HUDEP-2 (cell line): ENCODE results near the gene MOBP.
A peak's percentile ranks its signal among the peaks of the same experiment; 100 is the strongest.

Experiments
- DNase-seq, 76 experiments: peaks; one replicate each; lab custom pipeline; 2025; ENCODE audit not compliant: unreplicated experiment in 76 of 76; lab: John Stamatoyannopoulos, UW

Gene MOBP

DNA sequence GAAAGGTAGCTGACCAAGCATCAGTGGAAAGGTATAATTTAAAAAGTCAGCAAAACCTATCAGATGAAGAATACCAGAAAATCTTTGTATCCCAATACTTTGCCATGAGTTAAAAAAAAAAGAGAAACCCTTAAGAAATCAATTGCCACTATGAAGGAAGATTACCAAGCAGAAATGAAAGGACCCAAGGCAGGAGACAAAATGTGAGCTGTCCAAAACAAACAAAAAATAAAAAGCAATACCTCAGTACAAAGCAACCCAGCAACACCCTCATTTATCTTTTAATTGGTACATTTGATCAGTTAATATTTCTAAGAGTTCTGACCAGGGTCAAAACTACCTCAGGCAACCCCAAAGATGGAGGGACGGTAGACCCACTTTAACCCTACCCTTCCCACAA is 65.3 kb downstream of the MOBP start:
- no peak for DNase-seq

DNA sequence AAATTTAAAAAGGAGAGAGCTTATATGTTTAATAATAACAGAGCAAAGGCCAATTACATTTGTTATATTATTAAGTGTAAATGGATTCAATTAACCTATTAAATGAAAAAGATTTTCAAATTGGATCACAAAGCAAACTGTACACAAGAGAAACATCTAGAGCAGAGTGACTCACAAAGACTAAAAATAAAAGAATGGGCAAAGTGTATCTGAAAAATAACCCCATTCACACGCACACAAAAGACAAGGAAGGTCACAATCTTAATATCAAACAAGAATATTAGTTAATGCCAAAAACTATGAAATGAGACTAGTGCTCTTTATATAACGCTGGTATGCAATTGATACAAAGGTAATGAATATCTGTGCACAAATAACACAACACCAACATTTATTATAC is 65.7 kb downstream of the MOBP start:
- DNase-seq: no peak

DNA sequence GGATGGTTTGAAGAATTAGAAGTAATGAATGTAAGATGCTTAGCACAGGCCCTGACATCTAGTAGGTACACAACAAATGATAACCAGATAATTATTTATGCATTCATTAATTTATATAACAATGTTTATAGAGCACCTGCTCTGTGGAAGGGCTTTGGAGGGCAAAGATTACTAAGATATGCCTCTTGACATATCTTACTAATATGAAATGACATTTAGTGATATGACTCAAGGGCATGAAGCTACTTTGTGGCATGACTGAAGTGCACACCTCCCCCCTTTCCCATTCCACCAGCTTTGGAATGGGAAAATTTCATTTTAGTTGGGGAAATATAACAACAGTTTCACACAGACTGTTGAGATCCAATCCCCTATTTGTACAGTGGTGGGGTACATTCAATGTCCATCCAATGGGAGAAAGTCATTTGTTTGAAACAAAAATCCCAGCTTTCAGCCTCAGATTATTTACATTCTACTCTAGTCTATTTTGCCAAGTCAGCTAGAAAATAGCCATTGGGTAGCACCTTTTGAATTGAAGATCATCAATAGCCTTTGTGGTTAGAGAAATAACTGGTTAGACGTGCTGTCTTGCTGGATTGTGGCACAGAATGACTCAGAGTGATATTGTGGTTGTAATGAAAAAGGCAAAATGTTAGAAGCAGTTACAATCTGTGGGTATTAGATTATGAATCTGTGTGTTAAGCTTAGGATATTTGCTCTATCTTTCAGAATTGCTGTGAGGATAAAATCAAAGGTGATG is 72.9 kb downstream of the MOBP start:
- no peak for DNase-seq

DNA sequence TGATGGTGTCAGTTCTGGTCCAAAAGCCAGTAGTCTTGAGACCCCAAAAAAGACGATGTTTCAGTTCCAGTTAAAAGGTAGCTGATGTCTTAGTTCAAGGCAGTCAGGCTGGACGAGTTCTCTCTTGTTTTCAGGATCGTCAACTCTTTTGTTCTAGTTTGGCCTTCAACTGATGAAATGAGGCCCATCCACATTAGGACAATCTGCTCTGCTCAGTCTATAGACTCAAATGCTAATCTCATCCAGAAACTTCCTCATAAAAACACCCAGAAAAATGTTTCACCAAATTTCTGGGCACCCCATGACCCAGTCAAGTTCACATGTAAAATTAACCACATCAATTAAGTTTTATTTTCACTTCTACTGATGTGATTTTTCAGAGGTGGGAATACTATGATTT is 74.0 kb downstream of the MOBP start:
- no peak for DNase-seq

DNA sequence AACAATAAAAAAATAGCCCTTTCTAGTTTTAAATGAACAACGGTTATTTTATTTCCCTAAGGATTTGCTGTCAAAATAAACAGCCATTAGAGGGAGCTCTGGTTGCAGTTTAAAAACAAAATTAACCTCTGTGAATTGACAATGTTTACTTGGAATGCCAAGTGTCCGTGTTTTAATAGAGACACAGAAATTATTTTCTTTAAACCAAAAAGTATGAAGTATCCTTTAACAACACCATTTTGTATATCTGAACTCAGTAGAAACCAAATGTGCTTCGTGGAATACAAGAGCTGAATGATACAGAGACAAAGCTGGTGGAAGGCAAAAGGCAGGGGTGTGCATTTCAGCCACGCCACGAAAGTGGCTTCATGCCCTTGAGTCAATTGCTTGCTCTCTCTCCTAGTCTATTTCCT is 74.4 kb downstream of the MOBP start:
- peak in 13 of 76 experiments; percentile 1 to 33 (median 15) for DNase-seq

DNA sequence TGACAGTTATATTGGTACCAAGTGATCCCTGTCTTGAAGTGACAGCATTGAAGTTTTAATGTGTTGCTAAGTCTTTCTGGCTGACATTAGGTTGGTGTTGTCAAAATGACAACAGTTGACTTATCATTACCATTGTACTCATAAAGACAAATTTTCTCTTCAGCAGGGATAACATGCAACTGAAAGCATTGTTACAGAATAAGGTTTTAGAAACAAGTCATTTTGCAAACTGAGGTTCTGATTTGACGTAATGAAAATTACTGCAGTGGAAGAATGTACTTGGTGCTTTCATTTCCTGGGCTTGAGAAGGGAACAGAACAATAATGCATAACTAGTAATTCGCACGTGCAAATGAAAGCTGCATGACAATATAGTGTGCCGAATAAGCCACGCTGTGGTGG is 75.1 kb downstream of the MOBP start:
- DNase-seq: no peak

DNA sequence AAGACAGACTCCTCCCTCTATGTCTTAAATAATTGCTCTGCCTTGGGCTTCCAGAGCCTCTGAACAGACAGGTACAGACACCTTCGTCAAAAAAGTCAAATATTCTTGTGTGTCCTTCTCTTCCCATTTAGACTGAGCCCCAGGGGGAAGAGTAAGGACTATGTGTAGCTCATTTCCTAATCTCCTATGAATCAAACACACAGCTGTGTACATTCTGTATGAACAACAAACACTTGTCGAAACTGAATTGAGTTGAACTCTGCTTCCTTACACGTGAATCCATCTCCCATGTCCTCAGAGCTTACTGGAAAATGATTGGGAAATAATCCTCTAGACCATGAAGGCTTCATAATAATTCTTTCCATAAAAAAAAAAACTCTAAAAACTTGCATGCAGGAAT is 80.8 kb downstream of the MOBP start:
- DNase-seq: no peak

DNA sequence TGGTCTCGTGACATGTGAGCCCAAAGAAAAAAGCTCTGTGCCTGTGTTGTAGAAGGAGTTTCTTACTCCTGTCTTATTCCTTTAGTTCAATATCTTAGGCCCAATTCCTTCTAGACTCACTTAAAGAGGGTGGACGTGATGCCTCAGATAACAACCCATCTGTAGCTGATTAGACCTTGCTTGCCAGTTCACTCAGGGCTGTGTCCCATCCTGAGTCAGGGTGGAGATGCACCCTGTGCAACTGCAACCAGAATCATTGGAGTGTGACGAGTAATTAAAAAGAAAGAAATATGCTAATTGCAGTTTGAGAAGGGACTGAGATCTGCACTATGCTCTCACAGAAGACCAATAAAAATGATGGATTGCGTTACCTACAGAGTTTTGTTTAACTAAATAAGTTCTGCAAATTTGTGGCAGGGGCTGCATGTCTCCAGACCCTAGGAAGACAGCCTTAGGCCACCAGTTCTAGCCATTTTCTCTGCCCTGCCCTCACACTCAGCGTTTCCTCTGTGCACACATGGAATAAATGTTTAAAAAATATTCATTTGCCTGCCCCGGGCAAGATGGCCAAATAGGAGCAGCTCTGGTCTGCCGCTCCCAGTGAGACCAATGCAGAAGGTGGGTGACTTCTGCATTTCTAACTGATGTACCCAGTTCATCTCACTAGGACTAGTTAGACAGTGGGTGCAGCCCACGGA is 83.0 kb downstream of the MOBP start:
- no peak for DNase-seq
